ENCODE results near the gene MYCBP2. TPM values are rescaled to one million over a fixed set of nuclear protein-coding genes. Genes with fewer than 3 reads are reported as not detected.

MYCBP2 gene
- total RNA-seq, 4 donors from 2014 or later: 274 to 342 (median 305) TPM

- Histone ChIP-seq H3K27ac (no peak overlapping the region), H3K4me3 (no peak overlapping the region), H3K4me1 (no peaks in the 10 kb centered on the region), H3K36me3 (peaks cover 0 to 41% (median 2%) of the 10 kb centered on the region in 3 donors), H3K27me3 (no peaks in the 10 kb centered on the region), H3K9me3 (no peaks in the 10 kb centered on the region)
- DNase-seq (ENCODE audit: low spot score in 2 of 2): no peak
- WGBS, 2 donors: 84 to 87% methylated on average over 3 of the region's 3 CpGs
- TF ChIP-seq POLR2A (IDR thresholded peaks at IDR 0.05): no peak
- no peak for TF ChIP-seq CTCF (IDR thresholded peaks at IDR 0.05)
- no peak for TF ChIP-seq EP300 (IDR thresholded peaks at IDR 0.05)
These were observed 104.7 kb downstream of the MYCBP2 start for GRCh38 chr13:77222000-77222690.

DNA sequence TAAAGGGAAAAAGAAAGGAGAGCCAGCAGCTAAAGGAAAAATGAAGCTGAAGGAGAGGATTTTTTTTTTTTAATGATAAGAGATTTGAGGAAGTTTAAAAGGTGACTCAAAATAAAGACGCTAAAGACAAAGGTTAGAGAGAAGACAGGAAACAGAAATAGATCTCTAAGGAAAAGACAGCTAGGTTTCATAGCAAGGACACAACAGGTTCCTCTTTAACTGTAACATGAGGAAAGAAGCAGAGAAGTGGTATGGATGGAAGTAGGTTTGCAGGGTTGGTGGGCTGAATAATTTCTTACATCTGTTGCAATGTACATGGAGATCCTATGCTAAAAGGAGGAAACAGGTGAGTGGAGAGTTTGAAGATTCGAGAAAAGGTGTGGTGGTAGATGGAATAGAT lies 107.5 kb downstream of the MYCBP2 start:
- no peaks in the 10 kb centered on the region for H3K27me3 ChIP-seq
- no peak overlapping the region for H3K27ac ChIP-seq
- WGBS, 2 donors: 84 to 89% methylated on average over 2 of the region's 2 CpGs
- H3K36me3 ChIP-seq: peaks cover 0 to 64% (median 2%) of the 10 kb centered on the region in 3 donors
- no peak for TF ChIP-seq EP300 (IDR thresholded peaks at IDR 0.05)
- no peak for TF ChIP-seq CTCF (IDR thresholded peaks at IDR 0.05)
- no peak for TF ChIP-seq POLR2A (IDR thresholded peaks at IDR 0.05)
- DNase-seq (ENCODE audit: low spot score in 2 of 2): no peak
- no peaks in the 10 kb centered on the region for H3K4me1 ChIP-seq
- no peak overlapping the region for H3K4me3 ChIP-seq
- H3K9me3 ChIP-seq: no peaks in the 10 kb centered on the region

DNA sequence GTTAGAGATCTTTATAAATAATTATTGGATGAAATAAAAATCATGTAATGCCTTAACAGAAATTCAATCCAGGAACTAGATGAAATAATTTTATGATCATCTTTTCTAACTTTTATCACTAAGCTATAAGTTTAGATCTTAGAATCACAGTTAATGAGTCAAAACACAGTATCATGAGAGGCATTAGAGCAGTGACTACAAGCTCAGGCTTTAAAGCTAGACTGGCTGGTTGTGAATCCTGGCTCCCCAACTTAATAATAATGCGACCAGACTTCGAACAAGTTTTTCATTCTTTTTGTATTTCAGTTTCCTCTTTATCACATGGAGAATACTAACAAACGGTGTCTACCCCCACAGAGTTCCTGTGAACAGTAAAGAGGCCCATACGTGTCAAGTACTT lies 108.6 kb downstream of the MYCBP2 start:
- no peaks in the 10 kb centered on the region for H3K4me1 ChIP-seq
- no peak for DNase-seq (ENCODE audit: low spot score in 2 of 2)
- TF ChIP-seq EP300 (IDR thresholded peaks at IDR 0.05) (no peak), POLR2A (IDR thresholded peaks at IDR 0.05) (no peak), CTCF (IDR thresholded peaks at IDR 0.05) (no peak)
- no peak overlapping the region for H3K27ac ChIP-seq
- 50 to 60% methylated on average over 4 of the region's 4 CpGs for WGBS, 2 donors
- H3K4me3 ChIP-seq: no peak overlapping the region
- no peaks in the 10 kb centered on the region for H3K9me3 ChIP-seq
- H3K27me3 ChIP-seq: no peaks in the 10 kb centered on the region
- H3K36me3 ChIP-seq: peaks cover 0 to 69% (median 2%) of the 10 kb centered on the region in 3 donors

- 89 to 94% methylated on average over 2 of the region's 2 CpGs for whole genome bisulfite sequencing, 2 donors
- H3K4me3 ChIP-seq: no peak overlapping the region
- no peaks in the 10 kb centered on the region for H3K9me3 ChIP-seq
- H3K4me1 ChIP-seq: no peaks in the 10 kb centered on the region
- no peak overlapping the region for H3K27ac ChIP-seq
- H3K36me3 ChIP-seq: peaks cover 2 to 65% (median 4%) of the 10 kb centered on the region in 3 donors
- H3K27me3 ChIP-seq: no peaks in the 10 kb centered on the region
- TF ChIP-seq POLR2A (IDR thresholded peaks at IDR 0.05) (no peak), EP300 (IDR thresholded peaks at IDR 0.05) (no peak)
- DNase-seq (ENCODE audit: low spot score in 2 of 2): no peak
These were observed 111.4 kb downstream of the MYCBP2 start for GRCh38 chr13:77215543-77215942.

- no peak overlapping the region for H3K4me3 ChIP-seq
- no peaks in the 10 kb centered on the region for H3K9me3 ChIP-seq
- no peak for DNase-seq (ENCODE audit: low spot score in 2 of 2)
- TF ChIP-seq EP300 (IDR thresholded peaks at IDR 0.05) (no peak), POLR2A (IDR thresholded peaks at IDR 0.05) (no peak), CTCF (IDR thresholded peaks at IDR 0.05) (no peak)
- no peaks in the 10 kb centered on the region for H3K27me3 ChIP-seq
- H3K36me3 ChIP-seq: peaks cover 2 to 84% (median 4%) of the 10 kb centered on the region in 3 donors
- no peak overlapping the region for H3K27ac ChIP-seq
- H3K4me1 ChIP-seq: no peaks in the 10 kb centered on the region
- WGBS, 2 donors: 76 to 81% methylated on average over 5 of the region's 5 CpGs
These were observed 113.2 kb downstream of the MYCBP2 start for GRCh38 chr13:77213644-77214043.

All from tibial nerve (tissue), 4 donors.